Tongue (tissue), 3 donors: ENCODE data around the gene PCNA. TPM values are rescaled to one million over a fixed set of nuclear protein-coding genes. Genes with fewer than 3 reads are reported as not detected.

Experiments used
- DNase-seq: peaks from one replicate; pipeline ENCODE4 v3.0.0-alpha.2; 2015
- small RNA-seq: library from RNA; depleted of rRNA; stranded (forward); fragments of <200 nt; gene quantifications from one replicate; pipeline ENCODE3, GENCODE V24; 2014; ENCODE audit warnings: low replicate concordance
- total RNA-seq: library from RNA; depleted of rRNA; stranded (reverse); fragments of >200 nt; gene quantifications from one replicate; pipeline ENCODE4 v1.2.3, GENCODE V29; 2014

PCNA gene
- total RNA-seq, 1 donor from 2014 or later: 68.1 TPM

DNA sequence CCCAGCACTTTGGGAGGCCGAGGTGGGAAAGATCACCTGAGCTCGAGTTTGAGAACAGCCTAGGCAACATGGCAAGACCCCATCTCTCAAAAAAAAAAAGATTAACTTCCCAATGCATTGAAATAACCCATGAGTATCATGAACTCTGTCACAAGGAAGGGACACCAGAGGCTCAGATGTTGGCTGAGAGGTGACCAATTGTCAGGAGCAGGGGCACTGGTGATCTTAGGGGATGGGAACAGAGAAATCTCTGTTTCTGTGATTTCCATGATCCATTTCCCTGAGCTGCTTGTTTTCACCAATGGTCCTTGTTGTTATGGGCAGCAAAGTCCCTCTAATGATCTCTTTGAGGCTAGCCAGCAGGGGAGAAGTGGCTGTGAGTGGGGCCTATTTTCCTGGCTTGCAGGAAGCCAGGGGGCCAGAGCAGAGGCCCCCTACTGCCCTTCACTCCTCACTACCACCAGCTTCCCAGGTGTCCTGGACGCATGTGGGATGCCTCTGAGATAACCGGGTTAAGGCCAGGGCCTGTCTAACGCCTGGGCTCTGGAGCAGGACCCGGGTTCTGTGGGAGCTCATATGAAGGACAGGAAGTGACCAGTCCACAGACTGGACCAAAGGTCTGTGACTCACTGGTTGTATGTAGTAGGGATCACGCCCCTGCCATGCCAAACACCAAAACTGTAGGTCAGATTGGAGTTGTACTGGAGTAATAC lies 54.4 kb downstream of the PCNA start:
- DNase-seq: no peak

Small RNA genes within 50 kb of the gene (small RNA-seq; reads per million reads assigned to genes)
- not detected for gene RF00019
- gene RF00568: not detected
- gene RNA5SP474: 0.05 reads per million

Other genes with a start within 250 kb of the PCNA start
- 14.1 TPM for gene SLC23A2, start 118.4 kb downstream of the PCNA start, total RNA-seq
- 72.2 TPM for gene TMEM230, start 6.9 kb downstream of the PCNA start, total RNA-seq
- 33.1 TPM for gene CDS2, start 7.0 kb upstream of the PCNA start, total RNA-seq
- gene PROKR2, start 197.0 kb upstream of the PCNA start, total RNA-seq: not detected